Left ventricle myocardium superior (tissue), 1 donor: ENCODE measurements around the gene KRTAP9-7. TPM values are rescaled to one million over a fixed set of nuclear protein-coding genes. Genes with fewer than 3 reads are reported as not detected.
"Not testable (repeated sequence)": the region's sequence is repeated elsewhere in the genome, so short reads cannot be mapped to it uniquely, and the experiment has no call there.

Experiments
- ATAC-seq: fragments of 200-7000 bp; cut with Tn5 transposase; one replicate; pipeline ENCODE4 v1.9.1; 2020; ENCODE audit warnings: mild to moderate bottlenecking, moderate library complexity
- DNase-seq: peaks from one replicate; pipeline ENCODE4 v3.0.0-alpha.2; 2020
- intact Hi-C: fragments of 100-400 bp; cut with micrococcal nuclease; formaldehyde crosslinking; loops from one replicate; pipeline ENCODE4 v1.11.0; 2022
- long read RNA-seq: library from polyadenylated mRNA; unstranded; transcript quantifications from one replicate; pipeline ENCODE4 v2.0.0, GENCODE V29; 2021
- total RNA-seq: library from RNA; stranded (reverse); fragmentation: NEBNext Ultra II Directional; extraction: Animal tissue kit (Norgen Biotek cat#: 25700); gene quantifications from one replicate; pipeline ENCODE4 v1.2.1, GENCODE V29; 2021
- donor health status: DM: no; HTN: yes; CAD: no; lungs with severe emphysema.

KRTAP9-7 gene, protein sequence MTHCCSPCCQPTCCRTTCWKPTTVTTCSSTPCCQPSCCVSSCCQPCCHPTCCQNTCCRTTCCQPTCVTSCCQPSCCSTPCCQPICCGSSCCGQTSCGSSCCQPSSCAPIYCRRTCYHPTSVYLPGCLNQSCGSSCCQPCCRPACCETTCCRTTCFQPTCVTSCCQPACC
- not detected for total RNA-seq
- long read RNA-seq, result 0 reads

DNA sequence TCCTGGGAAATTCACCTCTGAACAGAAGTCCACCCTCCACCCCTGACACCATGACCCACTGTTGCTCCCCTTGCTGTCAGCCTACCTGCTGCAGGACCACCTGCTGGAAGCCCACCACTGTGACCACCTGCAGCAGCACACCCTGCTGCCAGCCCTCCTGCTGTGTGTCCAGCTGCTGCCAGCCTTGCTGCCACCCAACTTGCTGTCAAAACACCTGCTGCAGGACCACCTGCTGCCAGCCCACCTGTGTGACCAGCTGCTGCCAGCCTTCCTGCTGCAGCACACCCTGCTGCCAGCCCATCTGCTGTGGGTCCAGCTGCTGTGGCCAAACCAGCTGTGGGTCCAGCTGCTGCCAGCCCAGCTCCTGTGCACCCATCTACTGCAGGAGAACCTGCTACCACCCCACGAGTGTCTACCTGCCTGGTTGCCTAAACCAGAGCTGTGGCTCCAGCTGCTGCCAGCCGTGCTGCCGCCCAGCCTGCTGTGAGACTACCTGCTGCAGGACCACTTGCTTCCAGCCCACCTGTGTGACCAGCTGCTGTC, at the start of gene KRTAP9-7:
Gene KRTAP9-7, plus strand, starts transcription at position 51 of the 543 bp plus-strand sequence. Its CDS starts 0 bp downstream, at position 51.
- DNase-seq, ATAC-seq, intact Hi-C loops: not testable (repeated sequence)

DNA sequence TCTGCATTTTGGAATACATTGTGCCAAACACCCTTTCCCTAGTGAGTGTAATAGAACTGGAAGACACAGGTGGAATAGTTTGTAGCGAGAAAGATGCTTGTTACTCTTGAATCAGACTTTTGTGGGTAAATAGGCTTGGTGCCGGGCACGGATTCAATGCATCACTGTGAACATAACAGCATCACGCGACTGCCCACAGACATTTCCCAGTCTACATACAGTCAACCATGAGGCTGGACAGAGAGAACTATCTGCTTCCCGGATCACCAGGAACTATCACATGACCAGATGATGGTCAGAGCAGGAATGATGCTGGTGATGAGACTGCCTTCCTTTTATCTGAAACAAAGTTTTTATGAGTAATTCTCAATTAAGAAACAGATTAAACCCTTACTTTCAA, 49.4 kb upstream of the KRTAP9-7 start:
- intact Hi-C loops, result no loop called here
- DNase-seq (no peak), ATAC-seq (no peak)

DNA sequence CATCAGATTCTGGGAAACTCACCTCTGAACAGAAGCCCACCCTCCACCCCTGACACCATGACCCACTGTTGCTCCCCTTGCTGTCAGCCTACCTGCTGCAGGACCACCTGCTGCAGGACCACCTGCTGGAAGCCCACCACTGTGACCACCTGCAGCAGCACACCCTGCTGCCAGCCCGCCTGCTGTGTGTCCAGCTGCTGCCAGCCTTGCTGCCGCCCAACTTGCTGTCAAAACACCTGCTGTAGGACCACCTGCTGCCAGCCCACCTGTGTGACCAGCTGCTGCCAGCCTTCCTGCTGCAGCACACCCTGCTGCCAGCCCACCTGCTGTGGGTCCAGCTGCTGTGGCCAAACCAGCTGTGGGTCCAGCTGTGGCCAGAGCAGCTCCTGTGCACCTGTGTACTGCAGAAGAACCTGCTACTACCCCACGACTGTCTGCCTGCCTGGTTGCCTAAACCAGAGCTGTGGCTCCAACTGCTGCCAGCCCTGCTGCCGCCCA, 48.9 kb upstream of the KRTAP9-7 start, which contains the start of gene KRTAP9-2:
Gene KRTAP9-2, plus strand, starts transcription at position 51 of the 498 bp plus-strand sequence. Its CDS starts 7 bp downstream, at position 58.
- intact Hi-C loops, DNase-seq, ATAC-seq: not testable (repeated sequence)

DNA sequence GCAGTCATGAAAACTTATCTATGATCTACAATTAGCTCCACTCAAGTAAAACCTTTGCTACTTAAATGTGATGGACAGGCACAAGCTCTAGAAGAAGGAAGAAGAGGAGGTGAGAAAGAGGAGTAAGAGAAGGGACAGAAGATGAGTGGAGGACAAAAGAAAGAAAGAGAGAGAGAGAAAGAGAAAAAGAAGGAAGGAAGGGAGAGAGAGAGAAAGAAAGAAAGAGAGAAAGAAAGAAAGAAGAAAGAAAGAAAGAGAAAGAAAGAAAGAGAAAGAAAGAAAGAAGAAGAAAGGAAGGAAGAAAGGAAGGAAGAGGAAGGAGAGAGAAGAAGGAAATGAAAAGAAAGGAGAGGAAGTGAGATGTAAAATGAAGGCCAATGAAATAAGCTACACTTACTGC, 45.4 kb upstream of the KRTAP9-7 start:
- ATAC-seq (no peak), DNase-seq (no peak)
- intact Hi-C loops, result no loop called here

DNA sequence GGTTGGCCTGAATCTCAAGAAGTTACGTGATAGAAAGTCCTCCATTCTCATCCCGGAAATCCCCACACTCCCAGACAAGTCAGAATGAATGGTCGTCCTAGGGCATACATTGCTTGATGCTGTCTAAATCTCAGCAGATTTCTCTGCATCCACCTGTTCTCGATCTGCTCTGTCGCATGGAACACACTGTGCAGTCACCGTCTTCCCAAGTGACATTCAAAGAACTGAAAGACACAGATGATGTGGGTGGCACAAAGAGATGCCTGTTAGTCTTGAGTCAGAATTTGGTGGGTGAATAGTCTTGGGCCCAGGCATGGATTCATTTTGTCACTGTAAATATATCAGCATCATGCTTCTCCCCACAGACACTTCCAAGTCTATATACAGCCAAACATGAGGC, 43.8 kb upstream of the KRTAP9-7 start:
- intact Hi-C loops, result no loop called here

DNA sequence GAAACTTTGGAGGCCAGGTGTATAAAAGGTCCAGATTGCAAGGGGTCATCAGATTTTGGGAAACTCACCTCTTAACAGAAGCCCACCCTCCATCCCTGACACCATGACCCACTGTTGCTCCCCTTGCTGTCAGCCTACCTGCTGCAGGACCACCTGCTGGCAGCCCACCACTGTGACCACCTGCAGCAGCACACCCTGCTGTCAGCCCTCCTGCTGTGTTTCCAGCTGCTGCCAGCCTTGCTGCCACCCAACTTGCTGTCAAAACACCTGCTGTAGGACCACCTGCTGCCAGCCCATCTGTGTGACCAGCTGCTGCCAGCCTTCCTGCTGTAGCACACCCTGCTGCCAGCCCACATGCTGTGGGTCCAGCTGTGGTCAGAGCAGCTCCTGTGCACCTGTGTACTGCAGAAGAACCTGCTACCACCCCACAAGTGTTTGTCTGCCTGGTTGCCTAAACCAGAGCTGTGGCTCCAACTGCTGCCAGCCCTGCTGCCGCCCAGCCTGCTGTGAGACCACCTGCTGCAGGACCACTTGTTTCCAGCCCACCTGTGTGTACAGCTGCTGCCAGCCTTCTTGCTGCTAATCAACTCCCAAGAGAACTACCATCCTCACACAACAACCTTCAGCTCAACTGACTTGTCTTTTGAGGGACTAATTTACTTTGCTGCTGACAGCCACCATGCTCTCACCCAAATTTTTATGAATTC, 42.9 kb upstream of the KRTAP9-7 start, which contains the start of gene KRTAP9-3:
Gene KRTAP9-3, plus strand, starts transcription at position 51 of the 707 bp plus-strand sequence. Its CDS starts 53 bp downstream, at position 104.
- ATAC-seq, intact Hi-C loops, DNase-seq: not testable (repeated sequence)

More for the DNA sequence above, 43.8 kb upstream of the KRTAP9-7 start:
- DNase-seq (no peak), ATAC-seq (no peak)

DNA sequence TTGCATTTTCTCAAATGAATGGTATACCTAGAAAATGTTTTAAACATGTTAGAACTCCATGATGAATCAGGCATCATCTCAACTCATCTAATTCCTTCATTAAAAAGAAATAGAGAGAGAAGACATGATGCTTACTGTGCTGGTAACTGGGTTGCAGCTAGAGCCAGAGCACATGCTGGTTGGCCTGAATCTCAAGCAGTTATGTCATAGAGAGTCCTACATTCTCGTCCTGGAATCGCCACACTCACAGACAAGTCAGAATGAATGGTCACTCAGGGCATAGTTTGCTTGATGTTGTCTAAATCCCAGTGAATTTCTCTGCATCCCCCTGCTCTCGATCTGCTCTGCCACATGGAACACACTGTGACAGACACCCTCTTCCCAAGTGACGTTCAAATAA, 38.4 kb upstream of the KRTAP9-7 start:
- ATAC-seq, intact Hi-C loops: not testable (repeated sequence)

DNA sequence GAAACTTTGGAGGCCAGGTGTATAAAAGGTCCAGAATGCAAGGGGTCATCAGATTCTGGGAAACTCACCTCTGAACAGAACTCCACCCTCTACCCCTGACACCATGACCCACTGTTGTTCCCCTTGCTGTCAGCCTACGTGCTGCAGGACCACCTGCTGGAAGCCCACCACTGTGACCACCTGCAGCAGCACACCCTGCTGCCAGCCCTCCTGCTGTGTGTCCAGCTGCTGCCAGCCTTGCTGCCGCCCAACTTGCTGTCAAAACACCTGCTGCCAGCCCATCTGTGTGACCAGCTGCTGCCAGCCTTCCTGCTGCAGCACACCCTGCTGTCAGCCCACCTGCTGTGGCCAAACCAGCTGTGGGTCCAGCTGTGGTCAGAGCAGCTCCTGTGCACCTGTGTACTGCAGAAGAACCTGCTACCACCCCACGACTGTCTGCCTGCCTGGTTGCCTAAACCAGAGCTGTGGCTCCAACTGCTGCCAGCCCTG, 37.5 kb upstream of the KRTAP9-7 start, which contains the start of gene KRTAP9-8:
Gene KRTAP9-8, plus strand, starts transcription at position 51 of the 489 bp plus-strand sequence. Its CDS starts 53 bp downstream, at position 104.
- DNase-seq, ATAC-seq, intact Hi-C loops: not testable (repeated sequence)

More for the DNA sequence above, 38.4 kb upstream of the KRTAP9-7 start:
- not testable (repeated sequence) for DNase-seq

DNA sequence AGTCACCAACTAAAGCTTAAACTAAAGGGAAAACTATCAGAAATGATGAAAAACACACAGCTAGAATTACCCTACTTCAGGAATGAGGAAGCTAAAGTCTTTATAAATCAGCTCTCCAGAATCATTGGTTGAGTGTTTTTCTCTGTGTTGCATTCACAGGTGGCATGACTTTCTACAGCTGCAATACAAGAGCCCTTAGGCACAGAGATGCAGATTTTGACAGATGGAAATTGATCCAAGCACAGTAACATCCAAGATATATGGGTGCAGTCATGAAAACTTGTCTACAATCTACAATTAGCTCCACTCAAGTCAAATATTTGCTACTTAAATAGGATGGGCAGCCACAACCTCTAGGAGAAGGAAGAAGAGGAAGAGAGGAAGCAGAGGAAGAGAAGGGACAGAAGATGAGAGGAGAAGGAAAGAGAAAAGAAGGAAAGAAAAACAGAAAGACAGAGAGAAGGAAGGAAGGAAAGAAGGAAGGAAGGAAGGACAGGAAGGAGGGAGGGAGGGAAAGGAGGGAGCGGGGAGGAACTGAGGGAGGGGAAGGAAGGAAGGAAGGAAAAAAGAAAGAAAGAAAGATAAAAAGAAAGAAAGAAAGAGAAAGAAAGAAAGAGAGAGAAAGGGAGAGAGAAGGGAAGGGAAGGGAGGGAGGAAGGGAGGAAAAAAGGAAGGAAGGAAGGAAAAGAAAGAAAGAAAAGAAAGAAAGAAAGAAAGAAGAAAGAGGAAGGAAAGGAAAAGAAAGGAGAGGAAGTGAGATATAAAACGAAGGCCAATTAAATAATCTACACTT, 28.3 kb upstream of the KRTAP9-7 start:
- ATAC-seq, intact Hi-C loops, DNase-seq: not testable (repeated sequence)

DNA sequence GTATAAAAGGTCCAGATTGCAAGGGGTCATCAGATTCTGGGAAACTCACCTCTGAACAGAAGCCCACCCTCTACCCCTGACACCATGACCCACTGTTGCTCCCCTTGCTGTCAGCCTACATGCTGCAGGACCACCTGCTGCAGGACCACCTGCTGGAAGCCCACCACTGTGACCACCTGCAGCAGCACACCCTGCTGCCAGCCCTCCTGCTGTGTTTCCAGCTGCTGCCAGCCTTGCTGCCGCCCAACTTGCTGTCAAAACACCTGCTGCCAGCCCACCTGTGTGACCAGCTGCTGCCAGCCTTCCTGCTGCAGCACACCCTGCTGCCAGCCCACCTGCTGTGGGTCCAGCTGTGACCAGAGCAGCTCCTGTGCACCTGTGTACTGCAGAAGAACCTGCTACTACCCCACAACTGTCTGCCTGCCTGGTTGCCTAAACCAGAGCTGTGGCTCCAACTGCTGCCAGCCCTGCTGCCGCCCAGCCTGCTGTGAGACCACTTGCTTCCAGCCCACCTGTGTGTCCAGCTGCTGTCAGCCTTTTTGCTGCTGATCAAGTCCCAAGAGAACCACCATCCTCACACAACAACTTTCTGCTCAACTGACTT, 25.8 kb upstream of the KRTAP9-7 start, which contains the start of gene KRTAP9-4:
Gene KRTAP9-4, plus strand, starts transcription at position 51 of the 604 bp plus-strand sequence. Its CDS starts 34 bp downstream, at position 85.
- intact Hi-C loops, ATAC-seq, DNase-seq: not testable (repeated sequence)

DNA sequence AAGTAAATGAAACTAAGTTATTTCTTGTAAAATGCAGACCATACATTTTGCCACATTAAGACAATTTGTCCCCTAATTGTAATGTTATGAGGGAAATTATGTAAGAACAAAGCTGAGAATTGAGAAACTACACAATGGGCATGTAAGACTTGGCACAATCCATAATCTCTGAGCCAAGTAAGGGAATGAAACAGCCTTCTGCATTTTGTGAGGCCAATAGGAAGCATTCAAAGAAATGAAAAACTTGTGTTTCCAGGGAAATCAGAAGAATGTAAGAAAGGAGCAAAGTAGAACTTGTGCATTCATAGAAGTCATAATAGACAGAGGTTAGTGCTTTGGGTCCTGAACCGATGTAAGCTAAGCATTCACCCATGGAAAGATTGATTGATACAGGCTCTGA, 24.2 kb upstream of the KRTAP9-7 start:
- DNase-seq (no peak), ATAC-seq (no peak)
- intact Hi-C loops, result no loop called here

DNA sequence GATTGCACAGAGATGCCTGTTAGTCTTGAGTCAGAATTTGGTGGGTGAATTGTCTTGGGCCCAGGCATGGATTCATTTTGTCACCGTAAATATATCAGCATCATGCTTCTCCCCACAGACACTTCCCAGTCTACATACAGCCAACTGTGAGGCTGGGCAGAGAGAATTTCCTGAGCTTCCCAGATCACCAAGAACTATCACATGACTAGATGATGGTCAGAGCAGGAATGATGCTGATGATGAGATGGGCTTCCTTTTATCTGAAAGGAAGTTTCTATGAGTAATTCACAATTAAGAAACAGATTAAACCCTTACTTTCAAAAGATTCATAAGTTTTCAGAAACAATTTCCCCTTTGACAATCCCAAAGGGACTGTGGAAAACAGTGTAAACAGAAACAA, 20.6 kb upstream of the KRTAP9-7 start:
- intact Hi-C loops, result no loop called here
- DNase-seq, result no peak
- no peak for ATAC-seq

DNA sequence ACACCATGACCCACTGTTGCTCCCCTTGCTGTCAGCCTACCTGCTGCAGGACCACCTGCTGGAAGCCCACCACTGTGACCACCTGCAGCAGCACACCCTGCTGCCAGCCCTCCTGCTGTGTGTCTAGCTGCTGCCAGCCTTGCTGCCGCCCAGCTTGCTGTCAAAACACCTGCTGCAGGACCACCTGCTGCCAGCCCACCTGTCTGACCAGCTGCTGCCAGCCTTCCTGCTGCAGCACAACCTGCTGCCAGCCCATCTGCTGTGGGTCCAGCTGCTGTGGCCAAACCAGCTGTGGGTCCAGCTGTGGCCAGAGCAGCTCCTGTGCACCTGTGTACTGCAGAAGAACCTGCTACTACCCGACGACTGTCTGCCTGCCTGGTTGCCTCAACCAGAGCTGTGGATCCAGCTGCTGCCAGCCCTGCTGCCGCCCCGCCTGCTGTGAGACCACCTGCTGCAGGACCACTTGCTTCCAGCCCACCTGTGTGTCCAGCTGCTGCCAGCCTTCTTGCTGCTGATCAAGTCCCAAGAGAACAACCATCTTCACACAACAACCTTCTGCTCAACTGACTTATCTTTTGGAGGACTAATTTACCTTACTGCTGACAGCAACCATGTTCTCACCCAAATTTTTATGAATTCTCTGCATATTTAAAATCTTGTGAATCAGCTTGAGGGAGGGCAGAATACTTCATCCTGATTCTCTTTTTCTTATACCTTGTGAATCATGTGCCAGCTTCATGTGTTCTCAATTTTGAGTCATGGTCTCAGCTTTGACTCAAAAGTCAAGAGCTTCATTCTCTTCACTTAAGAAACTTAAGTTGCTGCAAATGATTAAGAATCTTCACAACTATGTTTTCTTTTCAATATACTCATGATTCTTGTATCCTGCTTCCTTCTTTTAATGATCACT, 19.9 kb upstream of the KRTAP9-7 start, which contains the start of gene KRTAP9-9:
Gene KRTAP9-9, plus strand, starts transcription at position 4 of the 910 bp plus-strand sequence.
- DNase-seq, intact Hi-C loops, ATAC-seq: not testable (repeated sequence)

DNA sequence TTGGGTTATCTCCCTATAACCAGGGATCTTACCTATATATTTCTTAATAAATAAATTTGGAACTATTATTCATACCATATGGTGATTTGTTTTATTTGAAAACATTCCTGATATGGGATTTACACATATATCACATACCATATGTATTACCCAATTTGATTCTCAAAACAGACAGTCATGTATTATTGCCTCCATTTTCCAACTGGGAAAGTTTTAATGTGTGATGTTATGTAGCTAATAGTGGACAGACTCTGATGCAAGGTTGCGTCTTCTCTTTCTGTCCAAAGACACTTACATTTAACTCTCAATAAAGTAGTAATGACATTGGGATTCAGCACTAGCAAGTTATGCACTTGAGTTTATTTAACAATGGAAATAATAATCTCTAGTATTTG, 19.2 kb upstream of the KRTAP9-7 start:
- ATAC-seq (no peak), DNase-seq (no peak)
- intact Hi-C loops, result no loop called here

DNA sequence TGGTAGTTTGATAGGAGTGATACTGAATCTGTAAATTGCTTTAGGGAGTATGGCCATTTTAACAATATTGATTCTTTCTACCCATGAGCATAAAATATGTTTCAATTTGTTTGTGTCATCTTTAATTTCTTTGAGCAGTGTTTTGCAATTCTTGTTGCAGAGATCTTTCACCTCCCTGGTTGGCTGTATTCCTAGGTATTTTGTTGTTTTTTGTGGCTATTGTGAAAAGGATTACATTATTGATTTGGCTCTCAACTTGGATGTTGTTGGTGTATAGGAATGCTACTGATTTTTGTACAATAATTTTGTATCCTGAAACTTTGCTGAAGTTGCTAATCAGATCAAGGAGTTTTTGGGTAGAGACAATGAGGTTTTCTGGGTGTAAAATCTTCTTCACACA, 17.1 kb upstream of the KRTAP9-7 start:
- ATAC-seq, result no peak
- intact Hi-C loops, result no loop called here
- no peak for DNase-seq

DNA sequence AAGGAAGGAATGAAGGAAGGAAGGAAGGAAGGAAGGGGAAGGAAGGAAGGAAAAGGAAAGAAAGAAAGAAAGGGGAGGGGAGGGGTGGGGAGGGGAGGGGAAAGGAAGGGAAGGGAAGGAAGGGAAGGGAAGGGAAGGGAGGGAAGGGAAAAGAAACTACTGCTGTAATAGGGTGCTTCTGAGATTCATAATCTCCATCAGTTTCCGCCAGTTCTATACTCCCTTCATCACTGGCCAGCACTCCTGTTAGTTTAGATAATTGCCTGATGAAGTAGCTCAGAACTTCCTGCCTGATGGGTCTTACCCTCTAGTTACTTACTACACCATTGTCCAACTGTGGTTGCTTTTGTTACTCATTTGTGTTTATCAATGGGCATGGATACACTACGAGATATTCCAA, 12.3 kb upstream of the KRTAP9-7 start:
- DNase-seq (no peak), ATAC-seq (no peak)
- intact Hi-C loops, result no loop called here

DNA sequence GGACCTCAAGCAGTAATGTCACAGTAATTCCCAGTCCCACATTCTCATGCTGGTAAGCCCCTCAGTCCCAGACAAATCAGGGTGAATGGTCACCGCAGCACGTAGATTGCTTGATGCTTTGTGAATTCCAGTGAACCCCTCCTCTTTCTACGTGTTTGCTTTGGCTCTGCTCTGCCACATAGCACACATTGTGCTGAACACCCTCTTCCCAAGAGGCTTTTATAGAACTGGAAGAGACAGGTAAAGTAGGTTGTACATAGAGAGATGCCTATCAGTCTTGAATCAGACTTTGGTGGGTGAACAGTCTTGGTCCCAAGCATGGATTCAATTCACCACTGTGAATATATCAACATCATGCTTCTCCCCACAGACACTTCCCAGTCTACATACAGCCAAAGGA, 10.9 kb upstream of the KRTAP9-7 start:
- DNase-seq (no peak), ATAC-seq (no peak)
- intact Hi-C loops, result no loop called here
